ENCODE data around the gene LRP10.
"Not testable (repeated sequence)": the region's sequence is repeated elsewhere in the genome, so short reads cannot be mapped to it uniquely, and the experiment has no call there.

LRP10 gene

DNA sequence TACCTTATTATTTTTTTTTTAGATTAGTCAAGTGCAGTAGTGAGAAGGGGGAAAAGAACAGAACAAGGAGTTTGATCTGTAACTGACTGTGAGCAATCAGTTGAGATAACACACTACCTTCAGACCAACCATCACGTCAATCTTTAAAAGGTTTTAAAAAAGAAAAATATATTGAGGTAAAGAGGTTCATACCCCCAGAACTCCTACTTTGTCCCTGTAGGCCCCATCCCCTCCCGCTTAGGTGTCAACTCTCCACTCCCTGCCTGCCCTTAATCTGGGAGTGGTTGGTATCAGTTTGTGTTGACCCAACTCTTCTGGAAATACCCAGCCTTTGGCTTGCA is 19.0 kb upstream of the LRP10 start:
- TF ChIP-seq, protein P1, sequence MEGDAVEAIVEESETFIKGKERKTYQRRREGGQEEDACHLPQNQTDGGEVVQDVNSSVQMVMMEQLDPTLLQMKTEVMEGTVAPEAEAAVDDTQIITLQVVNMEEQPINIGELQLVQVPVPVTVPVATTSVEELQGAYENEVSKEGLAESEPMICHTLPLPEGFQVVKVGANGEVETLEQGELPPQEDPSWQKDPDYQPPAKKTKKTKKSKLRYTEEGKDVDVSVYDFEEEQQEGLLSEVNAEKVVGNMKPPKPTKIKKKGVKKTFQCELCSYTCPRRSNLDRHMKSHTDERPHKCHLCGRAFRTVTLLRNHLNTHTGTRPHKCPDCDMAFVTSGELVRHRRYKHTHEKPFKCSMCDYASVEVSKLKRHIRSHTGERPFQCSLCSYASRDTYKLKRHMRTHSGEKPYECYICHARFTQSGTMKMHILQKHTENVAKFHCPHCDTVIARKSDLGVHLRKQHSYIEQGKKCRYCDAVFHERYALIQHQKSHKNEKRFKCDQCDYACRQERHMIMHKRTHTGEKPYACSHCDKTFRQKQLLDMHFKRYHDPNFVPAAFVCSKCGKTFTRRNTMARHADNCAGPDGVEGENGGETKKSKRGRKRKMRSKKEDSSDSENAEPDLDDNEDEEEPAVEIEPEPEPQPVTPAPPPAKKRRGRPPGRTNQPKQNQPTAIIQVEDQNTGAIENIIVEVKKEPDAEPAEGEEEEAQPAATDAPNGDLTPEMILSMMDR (conservative IDR thresholded peaks at IDR 0.05), result no peak
- no peak overlapping the region for H3K27ac ChIP-seq

DNA sequence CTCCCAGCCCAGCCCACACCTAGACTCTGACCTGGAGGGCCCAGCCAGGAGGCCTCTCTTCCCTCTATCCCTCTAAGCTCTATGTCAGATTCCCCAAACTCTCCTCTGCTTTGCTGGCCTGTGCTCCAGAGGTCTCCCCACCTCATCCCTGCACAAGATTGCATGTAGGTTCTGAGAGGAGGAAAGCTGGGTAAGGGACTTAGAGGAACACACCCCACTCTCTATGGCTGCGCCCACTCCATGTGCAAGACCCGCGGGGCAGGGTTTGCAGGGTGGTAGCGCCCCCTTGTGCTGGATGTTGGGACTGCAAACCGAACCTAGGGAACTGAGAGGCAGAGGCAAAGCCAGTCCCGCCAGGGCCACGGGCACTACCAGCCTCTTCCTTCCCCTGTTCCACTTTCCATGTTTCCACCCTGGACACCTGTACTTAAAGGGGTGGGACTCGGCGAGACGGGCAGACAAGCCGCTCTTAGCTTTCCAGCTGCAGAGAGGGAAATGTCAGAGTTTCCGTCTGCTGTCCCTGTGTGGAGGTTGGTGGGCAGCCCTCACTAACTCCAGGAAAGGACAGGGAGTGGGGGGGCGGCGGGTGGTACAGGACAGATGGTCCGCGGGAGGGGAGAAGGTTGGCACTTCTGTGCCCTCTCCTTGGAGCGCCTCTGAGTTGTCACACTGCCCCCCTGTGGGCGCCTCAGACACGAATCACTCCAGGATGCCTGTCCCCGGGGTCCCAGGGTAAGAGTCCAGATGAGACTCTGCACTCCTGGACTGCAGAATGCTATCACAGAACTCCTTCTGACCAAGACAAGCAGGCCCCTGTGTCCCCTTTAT is 18.4 kb upstream of the LRP10 start:
- TF ChIP-seq, protein P1 (conservative IDR thresholded peaks at IDR 0.05), result peak; percentile 86

DNA sequence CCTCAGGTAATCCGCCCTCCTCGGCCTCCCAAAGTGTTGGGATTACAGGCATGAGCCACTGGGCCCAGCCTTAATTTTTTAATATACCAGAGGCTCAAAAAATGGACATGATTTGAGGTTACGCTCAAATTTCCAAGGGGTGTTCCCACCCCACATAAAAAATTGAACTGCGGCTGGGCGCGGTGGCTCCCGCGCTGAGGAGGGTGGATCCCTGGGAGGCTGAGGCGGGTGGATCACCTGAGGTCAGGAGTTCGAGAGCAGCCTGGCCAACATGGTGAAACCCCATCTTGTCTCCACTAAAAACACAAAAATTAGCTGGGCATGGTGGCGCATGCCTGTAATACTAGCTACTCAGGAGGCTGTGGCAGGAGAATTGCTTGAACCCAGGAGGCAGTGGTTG is 17.2 kb upstream of the LRP10 start:
- H3K27ac ChIP-seq, result not testable (repeated sequence)

More for the DNA sequence above, 18.4 kb upstream of the LRP10 start:
- no peak overlapping the region; the same call in 1 of the 2 replicates for H3K27ac ChIP-seq

DNA sequence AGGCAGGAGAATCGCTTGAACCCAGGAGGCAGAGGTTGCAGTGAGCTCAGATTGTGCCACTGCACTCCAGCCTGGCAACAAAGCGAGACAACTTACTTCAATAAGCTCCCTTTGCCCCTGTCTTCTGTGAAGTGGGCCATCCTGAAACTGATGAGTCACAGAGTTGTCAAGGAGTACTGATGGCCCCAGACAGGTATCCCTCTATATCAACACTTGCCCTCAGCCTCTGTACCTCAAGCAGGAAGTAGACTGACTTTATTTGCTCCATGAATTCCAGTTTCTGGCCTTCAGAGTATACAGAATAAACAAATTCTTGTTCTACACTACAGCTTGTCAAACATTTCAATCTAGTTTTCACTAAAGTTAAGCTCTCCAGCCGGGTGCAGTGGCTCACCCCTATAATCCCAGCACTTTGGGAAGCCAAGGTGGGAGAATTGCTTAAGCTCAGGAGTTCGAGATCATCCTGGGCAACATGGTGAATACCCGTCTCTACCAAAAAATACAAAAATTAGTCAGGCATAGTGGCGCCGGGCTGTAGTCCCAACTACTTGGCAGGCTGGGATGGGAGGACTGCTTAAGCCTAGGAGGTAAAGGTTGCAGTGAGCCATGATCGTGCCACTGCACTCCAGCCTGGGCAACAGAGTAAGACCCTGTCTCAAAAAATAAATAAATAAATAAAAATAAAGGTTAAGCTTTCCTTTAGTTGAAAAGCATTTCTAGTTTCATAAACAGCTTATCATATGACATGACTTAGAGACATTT is 16.4 kb upstream of the LRP10 start:
- TF ChIP-seq, protein P1 (conservative IDR thresholded peaks at IDR 0.05), result no peak
- no peak overlapping the region for H3K27ac ChIP-seq

DNA sequence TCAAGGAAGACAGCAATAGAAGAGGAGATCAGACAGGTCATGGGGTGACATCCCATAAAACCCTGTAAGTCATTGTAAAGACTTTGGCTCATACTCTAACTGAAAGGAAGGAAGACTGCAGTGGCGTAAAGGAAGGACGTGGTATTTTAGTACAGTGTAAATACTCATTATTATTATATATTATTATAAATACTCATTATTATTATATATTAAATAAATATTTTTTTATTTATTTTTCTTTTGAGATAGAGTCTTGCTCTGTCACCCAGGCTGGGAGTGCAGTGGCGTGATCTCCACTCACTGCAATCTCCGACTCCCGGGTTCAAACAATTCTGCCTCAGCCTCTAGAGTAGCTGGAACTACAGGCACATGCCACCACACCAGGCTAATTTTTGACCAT is 15.1 kb upstream of the LRP10 start:
- TF ChIP-seq, protein P1 (conservative IDR thresholded peaks at IDR 0.05), result no peak

DNA sequence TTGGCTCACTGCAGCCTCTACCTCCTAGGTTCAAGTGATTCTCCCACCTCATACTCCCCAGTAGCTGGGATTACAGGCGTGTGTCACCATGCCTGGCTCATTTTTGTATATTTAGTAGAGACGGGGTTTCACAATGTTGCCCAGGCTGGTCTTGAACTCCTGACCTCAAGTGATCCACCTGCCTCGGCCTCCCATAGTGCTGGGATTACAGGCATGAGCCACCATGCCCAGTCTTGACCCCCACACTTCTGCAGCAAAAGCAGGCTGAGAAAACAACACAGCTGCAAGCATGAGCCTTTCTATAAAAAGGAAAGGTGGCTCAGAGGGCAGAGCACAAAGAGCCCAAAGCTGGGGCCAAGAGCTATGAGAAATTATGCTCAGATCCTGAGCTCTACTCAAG is 11.2 kb upstream of the LRP10 start:
- not testable (repeated sequence) for H3K27ac ChIP-seq

More for the DNA sequence above, 15.1 kb upstream of the LRP10 start:
- H3K27ac ChIP-seq, result no peak overlapping the region

DNA sequence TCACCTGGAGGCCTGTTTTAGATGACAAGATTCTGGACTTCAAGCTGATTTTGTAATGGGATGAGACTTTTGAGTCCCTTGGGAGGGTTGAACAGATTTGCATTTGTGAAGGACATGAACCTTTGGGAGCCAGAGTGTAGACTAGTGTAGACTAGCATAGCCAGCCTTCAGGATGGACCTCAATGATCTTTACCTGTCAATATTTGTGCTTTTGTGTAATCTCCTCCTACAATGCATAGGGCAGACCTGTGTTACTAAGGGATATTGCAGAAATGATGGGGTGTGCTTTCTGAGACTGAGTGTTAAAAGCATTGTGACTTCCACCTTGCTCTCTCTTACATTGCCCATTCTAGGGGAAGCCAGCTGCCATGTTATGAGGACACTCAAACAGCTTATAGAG is 9.9 kb upstream of the LRP10 start:
- TF ChIP-seq, protein P1 (conservative IDR thresholded peaks at IDR 0.05), result no peak
- H3K27ac ChIP-seq, result no peak overlapping the region

DNA sequence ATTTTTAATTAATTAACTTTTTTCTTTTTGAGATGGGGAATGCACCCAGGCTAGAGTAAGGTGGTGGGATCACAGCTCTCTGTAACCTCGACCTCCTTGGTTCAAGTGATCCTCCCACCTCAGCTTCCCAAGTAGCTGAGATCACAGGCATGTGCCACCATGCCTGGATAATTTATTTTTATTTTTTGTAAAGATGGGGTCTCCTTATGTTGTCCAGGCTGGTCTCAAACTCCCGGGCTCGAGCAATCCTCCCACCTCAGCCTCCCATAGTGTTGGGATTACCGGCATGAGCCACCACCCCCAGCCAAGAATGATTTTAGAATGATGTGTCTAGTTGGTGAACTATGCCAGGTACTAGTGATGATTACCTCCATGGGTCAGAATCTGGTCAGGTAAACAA is 6.6 kb upstream of the LRP10 start:
- H3K27ac ChIP-seq, result no peak overlapping the region
- TF ChIP-seq, protein P1 (conservative IDR thresholded peaks at IDR 0.05), result no peak

All from VCaP (cell line).